ENCODE measurements around the gene DLGAP1.

DNA sequence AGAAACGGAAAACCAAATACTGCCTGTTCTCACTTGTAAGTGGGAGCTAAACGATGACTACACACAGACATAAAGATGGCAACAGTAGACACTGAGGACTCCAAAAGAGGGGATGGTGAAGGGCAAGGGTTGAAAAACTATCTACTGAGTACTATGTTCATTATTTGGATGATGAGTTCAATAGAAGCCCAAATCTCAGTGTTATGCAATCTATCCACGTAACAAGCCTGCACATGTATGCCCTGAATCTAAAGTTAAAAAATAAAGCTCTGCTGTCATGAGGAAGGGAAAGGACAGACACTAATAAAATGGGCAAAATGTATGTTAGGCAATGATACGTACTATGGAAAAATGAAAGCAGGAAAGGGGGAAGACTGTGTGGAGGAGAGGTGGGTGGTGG, 629.1 kb downstream of the DLGAP1 start:
- TF ChIP-seq CTCF (IDR thresholded peaks at IDR 0.05; ENCODE audit: low read length) = no peak
- no peak for TF ChIP-seq EZH2 (IDR thresholded peaks at IDR 0.05; ENCODE audit: borderline replicate concordance, low read length)

Data from OCI-LY1 (cell line).